NCI-H2107 (cell line): ENCODE measurements around the gene SLIT3.
"Not testable (repeated sequence)": the region's sequence is repeated elsewhere in the genome, so short reads cannot be mapped to it uniquely, and the experiment has no call there.

ENCODE experiments used
- DNase-seq: peaks from one replicate; lab custom pipeline; 2025; lab: John Stamatoyannopoulos, UW

Gene SLIT3

DNA sequence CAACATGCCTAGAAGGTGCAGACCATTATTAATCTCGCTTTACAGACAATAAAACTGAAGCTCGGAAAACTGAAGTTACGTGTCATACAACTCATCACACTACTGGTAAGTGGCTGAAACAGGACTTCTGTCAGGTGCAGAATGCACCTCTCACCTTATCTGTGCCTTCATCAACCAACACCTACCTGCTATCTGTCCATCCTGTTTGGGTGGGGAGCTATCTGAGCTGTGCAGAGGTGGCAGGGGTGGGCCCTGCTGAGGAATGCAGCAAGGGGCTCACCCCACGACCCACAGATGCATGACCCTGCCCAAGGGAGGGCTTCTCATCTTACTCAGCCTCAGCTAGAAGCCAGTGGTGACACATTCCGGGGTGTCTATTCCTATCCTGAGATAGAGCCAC, 81.6 kb downstream of the SLIT3 start:
- no peak for DNase-seq

DNA sequence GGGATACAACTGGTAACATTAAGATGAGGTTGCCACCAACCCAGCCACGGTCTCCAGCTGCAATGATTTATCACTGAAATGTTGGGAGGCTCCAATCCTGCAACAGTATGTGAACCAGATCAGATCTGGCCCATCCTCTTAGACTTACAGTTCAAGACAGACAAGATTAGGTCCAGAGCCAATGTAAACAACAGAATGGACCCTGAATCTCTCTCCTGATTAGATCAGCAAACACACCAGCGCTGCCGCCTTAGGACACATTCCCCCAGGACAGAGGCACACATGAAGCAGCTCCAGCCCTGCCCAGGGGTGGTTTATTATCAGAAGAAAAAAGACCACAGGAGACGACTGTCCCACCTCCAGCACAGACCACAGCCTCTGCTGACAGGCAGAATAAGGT, 82.1 kb downstream of the SLIT3 start:
- DNase-seq: no peak

- no peak for DNase-seq
These were observed 82.8 kb downstream of the SLIT3 start for GRCh38 chr5:169218176-169218575.

GRCh38 chr5:169216866-169217265, 84.1 kb downstream of the SLIT3 start:
- DNase-seq: no peak

GRCh38 chr5:169213479-169213878, 87.5 kb downstream of the SLIT3 start:
- no peak for DNase-seq

DNA sequence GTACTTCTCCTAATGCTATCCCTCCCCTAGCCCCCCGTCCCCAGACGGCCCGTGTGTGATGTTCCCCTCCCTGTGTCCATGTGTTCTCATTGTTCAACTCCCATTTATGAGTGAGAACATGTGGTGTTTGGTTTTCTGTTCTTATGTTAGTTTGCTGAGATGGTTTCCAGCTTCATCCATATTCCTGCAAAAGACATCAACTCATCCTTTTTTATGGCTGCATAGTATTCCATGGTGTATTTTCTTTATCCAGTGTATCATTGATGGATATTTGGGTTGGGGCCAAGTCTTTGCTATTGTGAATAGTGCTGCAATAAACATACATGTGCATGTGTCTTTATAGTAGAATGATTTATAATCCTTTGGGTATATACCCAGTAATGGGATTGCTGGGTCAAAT, 89.2 kb downstream of the SLIT3 start:
- not testable (repeated sequence) for DNase-seq

DNA sequence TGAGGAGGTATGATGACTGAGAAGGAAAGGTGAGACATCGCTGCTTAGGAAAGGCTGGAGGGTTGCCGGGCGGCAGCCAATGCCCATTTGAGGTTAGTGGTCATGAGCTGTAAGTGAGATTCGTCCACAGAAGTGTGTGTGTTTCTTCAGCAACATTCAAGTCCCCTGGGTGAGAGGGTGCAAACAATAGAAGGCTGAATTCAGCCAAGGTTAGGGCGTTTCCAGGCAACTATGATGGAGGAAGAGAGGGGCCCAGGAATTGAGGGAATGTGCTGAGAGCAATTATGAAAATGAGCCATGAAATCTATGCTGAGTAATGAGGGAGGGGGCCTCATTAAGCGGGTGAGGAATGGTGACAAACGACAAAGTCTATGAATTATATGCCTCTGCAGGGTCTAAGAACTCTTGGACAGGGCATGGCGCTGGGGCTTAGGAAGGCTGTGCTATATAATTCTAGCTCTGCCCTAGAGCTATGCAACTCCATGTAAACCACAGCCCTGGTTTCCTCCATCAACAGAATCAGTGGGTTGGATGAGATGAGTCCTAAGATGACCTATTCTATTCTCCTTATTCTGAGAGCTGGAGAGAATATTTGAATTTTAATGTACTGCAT, 96.0 kb downstream of the SLIT3 start:
- no peak for DNase-seq

- DNase-seq: no peak
These were observed 98.0 kb downstream of the SLIT3 start for GRCh38 chr5:169202969-169203368.

- DNase-seq: no peak
These were observed 99.3 kb downstream of the SLIT3 start for GRCh38 chr5:169201597-169201996.

DNA sequence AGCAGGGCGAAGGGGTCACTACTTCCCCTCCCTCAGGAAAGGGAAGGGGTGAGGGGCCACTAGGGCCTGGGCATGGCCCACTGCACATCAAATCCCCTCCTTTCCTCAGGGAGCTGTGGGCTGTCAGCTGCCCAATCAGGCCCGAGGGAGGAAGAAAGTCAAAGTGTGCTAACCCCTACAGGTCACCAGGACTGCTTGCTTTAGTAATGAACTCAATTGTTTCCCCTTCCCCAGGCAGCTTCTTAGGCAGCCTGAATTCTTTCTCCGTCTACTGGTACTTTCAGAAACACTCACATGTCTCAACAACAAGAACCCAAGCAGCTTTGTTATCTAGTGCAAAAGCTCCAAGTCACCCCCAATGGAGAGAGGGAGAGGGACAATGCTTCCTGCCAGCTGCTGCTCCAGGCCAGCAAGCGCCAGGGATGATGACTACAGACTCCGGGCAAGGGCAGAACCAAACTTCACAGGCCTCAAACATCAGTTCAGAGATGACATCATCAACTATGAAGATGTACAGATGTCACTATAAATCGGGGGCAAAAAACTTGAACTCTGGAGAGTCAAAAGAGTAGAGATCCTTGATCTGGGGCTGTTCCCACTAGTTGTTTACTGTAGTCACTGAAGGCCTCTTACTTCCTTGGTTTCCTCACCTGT, 100.7 kb downstream of the SLIT3 start:
- no peak for DNase-seq

GRCh38 chr5:169197343-169197742, 103.6 kb downstream of the SLIT3 start:
- no peak for DNase-seq

- no peak for DNase-seq
These were observed 104.9 kb downstream of the SLIT3 start for GRCh38 chr5:169196059-169196458.

GRCh38 chr5:169195601-169196000, 105.3 kb downstream of the SLIT3 start:
- DNase-seq: no peak

DNA sequence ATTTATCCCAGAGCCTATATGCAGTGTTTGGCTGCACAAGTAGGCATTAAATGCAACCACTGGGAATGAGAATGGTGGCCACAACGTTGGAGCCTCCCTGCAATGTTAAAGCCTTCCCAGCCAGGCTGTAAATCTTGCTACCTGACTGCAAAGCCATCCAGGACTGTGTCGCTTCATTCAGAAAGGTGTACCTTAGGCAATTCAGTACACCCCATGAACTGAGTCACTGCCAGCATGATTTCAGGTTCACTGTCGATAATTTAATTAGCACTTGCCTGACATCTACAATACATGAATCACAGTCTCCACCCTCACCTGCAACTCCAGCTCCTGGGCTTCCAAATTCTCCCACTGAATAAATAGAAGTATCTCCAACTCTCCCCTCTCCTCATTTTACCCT, 108.4 kb downstream of the SLIT3 start:
- DNase-seq: no peak

DNA sequence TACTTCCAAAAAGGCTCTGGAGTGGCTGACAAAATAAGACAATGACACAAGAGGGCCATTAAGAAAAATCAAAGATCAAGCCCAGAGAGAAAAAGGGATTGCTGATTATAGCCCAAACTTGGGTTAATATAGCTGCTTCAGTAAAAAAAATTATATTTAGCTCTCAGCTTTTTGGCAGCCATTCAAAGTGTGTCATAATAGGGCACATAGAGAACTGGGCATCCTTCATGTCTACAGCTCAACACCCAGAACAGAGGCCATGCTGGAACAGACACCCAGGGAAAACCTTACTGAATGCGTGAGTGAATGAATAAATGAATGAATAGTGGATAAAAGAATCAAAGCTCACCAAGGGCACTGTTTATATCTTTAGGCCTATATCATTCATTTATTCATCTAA, 110.1 kb downstream of the SLIT3 start:
- no peak for DNase-seq

- DNase-seq: no peak
These were observed 115.3 kb downstream of the SLIT3 start for GRCh38 chr5:169185626-169186025.

GRCh38 chr5:169183576-169183975, 117.4 kb downstream of the SLIT3 start:
- no peak for DNase-seq

DNA sequence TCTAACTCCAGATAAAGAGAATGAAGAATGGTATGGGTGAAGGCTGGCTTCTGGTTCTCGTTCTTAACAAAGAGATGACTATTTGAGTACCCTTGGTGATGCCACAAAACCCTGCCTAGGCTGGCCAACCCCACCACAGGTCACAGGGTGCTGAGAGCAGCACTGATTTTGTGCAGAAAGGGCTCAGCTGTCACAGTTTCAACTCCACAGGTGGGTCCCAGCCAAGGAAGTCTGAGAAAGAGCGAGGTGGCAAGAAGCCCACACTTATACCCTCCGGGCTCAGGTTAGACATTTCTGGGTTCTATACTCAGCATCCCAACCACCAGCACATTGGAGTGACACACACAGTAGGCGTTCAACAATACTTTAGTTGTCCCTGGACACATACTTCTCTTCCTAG, 118.1 kb downstream of the SLIT3 start:
- no peak for DNase-seq

DNA sequence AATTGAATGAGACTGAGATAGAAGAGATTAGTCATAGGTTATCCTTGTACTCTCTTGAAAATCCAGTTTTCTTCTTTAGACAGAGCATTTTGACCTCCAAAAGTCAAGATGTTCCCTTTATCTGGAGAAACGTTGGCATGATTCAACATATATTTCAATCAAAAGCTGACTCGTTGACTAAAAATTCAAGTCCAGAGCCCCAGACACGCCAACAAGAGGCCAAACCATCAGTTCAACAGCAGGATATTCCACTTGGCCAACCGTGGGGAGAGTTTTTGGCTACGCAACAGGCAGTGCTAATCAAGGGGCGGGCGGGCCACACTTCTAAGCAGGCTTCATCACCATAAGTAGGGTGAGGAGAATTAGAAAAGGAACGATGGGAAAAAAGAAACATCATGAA, 119.1 kb downstream of the SLIT3 start:
- DNase-seq: no peak

- DNase-seq: no peak
These were observed 122.2 kb downstream of the SLIT3 start for GRCh38 chr5:169178754-169179153.

DNA sequence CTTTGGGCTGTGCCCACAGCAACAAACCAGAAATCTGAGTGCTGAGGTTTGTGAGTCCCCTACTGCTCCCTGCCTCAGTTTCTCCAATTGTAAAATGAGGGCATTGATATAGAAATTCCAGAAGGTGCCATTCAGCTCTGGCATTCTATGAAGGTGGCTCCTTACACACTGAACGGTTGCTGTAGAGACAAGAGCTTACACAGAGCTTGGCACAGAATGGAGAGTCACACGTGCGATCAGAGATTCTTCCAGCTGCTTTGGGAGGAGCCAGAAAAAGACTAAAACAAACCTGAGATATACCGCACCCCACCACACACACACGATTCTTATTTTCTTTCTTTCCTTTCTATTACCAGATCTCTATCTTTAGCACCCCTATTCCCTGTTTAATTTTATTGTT, 122.7 kb downstream of the SLIT3 start:
- DNase-seq: no peak

DNA sequence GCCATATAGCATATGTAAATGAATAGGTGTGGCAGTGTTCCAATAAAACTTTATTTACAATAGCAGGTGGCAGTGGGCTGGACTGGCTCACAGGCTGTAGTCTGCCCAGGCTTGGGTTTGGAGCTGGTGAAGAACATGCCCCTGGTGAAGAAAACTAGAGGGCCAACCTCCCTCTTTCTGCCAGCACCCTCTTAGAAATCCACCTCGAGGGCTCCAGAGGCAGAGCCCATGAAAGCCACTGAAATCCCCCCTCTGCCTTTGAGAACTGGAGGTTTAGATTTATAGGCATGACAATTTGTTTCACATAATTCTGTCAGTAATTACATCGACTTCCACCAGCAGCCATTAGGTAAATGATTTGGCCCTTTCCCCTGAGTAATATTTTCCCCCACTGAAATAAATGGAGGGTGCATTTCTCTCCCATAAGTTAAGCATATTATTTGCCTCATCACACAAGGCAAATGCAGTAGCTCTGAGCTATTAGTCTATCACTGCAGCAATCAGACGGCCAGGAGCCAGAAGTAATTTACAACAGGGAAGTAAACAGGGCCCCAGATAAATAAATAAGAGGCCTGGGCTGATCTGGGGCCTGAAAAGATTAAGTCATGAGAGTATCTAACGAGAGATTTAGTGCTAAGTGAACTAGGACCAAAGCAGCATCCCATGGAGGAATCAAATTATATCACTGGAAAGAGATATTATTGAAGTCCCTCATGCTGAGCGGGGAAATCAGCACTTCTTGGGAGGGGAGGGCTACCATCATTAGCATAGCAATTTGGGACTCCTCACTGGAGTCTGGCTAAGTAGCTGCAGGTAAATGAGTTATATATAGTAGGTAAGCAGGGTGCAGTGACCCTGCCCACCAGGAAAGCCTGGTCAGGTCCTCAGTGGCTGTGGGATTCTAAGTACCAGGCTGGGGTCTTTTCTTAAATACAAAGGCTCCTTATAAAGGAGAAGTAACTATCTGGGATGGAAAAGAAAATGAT, 123.9 kb downstream of the SLIT3 start:
- DNase-seq: no peak

- no peak for DNase-seq
These were observed 125.2 kb downstream of the SLIT3 start for GRCh38 chr5:169175733-169176132.
